ENCODE data around the gene JMJD7.

Gene JMJD7

GRCh38 chr15:41810651-41811431 is 17.1 kb upstream of the JMJD7 start:
- no peak overlapping the region for H3K27ac ChIP-seq (ENCODE audit: low read depth, low read length)
- peaks cover 14% of the 10 kb centered on the region for H3K4me1 ChIP-seq (ENCODE audit: control insufficient read depth, low read length)
- no peak overlapping the region for H3K4me2 ChIP-seq (ENCODE audit: low read length)
- H3K9me3 ChIP-seq (ENCODE audit: control insufficient read depth, insufficient read depth, low read length), result no peaks in the 10 kb centered on the region
- no peaks in the 10 kb centered on the region for H3K36me3 ChIP-seq (ENCODE audit: control insufficient read depth, low read length)
- H3K79me2 ChIP-seq (ENCODE audit: control insufficient read depth, low read length), result no peaks in the 10 kb centered on the region
- no peaks in the 10 kb centered on the region for H3K9me2 ChIP-seq (replicated peaks; ENCODE audit: control insufficient read depth, low read length)
- no peak overlapping the region for H3K4me3 ChIP-seq (ENCODE audit: low read length)
- H3F3A ChIP-seq (ENCODE audit: control insufficient read depth, insufficient read depth), result no peaks in the 10 kb centered on the region
- no peaks in the 10 kb centered on the region for H3K27me3 ChIP-seq (ENCODE audit: control insufficient read depth, low read length)
- no peaks in the 10 kb centered on the region for H4K20me1 ChIP-seq (ENCODE audit: control insufficient read depth, insufficient read depth, low read depth, low read length)
- TF ChIP-seq CTCF (IDR thresholded peaks at IDR 0.05; ENCODE audit: low read depth, low read length, poor library complexity, severe bottlenecking) (no peak), EZH2phosphoT487 (IDR thresholded peaks at IDR 0.05; ENCODE audit: borderline replicate concordance, low read length) (no peak)

- Histone ChIP-seq H3K4me1 (ENCODE audit: control insufficient read depth, low read length) (peaks cover 14% of the 10 kb centered on the region), H3K27ac (ENCODE audit: low read depth, low read length) (no peak overlapping the region), H3K9me3 (ENCODE audit: control insufficient read depth, insufficient read depth, low read length) (no peaks in the 10 kb centered on the region), H3F3A (ENCODE audit: control insufficient read depth, insufficient read depth) (no peaks in the 10 kb centered on the region), H3K4me2 (ENCODE audit: low read length) (no peak overlapping the region), H3K79me2 (ENCODE audit: control insufficient read depth, low read length) (no peaks in the 10 kb centered on the region), H3K27me3 (ENCODE audit: control insufficient read depth, low read length) (no peaks in the 10 kb centered on the region), H4K20me1 (ENCODE audit: control insufficient read depth, insufficient read depth, low read depth, low read length) (no peaks in the 10 kb centered on the region), H3K36me3 (ENCODE audit: control insufficient read depth, low read length) (no peaks in the 10 kb centered on the region), H3K4me3 (ENCODE audit: low read length) (no peak overlapping the region), H3K9me2 (replicated peaks; ENCODE audit: control insufficient read depth, low read length) (no peaks in the 10 kb centered on the region)
- TF ChIP-seq CTCF (IDR thresholded peaks at IDR 0.05; ENCODE audit: low read depth, low read length, poor library complexity, severe bottlenecking) (peak; percentile 88), EZH2phosphoT487 (IDR thresholded peaks at IDR 0.05; ENCODE audit: borderline replicate concordance, low read length) (no peak)
These were observed 16.3 kb upstream of the JMJD7 start for GRCh38 chr15:41811432-41812195.

GRCh38 chr15:41812820-41813375 is 15.0 kb upstream of the JMJD7 start:
- Histone ChIP-seq H3K27ac (ENCODE audit: low read depth, low read length) (no peak overlapping the region), H3K4me3 (ENCODE audit: low read length) (no peak overlapping the region), H3K79me2 (ENCODE audit: control insufficient read depth, low read length) (no peaks in the 10 kb centered on the region), H3K27me3 (ENCODE audit: control insufficient read depth, low read length) (no peaks in the 10 kb centered on the region), H3K9me2 (replicated peaks; ENCODE audit: control insufficient read depth, low read length) (no peaks in the 10 kb centered on the region), H3K4me1 (ENCODE audit: control insufficient read depth, low read length) (peaks cover 14% of the 10 kb centered on the region), H3K4me2 (ENCODE audit: low read length) (no peak overlapping the region), H3F3A (ENCODE audit: control insufficient read depth, insufficient read depth) (no peaks in the 10 kb centered on the region), H3K9me3 (ENCODE audit: control insufficient read depth, insufficient read depth, low read length) (no peaks in the 10 kb centered on the region), H4K20me1 (ENCODE audit: control insufficient read depth, insufficient read depth, low read depth, low read length) (no peaks in the 10 kb centered on the region), H3K36me3 (ENCODE audit: control insufficient read depth, low read length) (no peaks in the 10 kb centered on the region)
- TF ChIP-seq CTCF (IDR thresholded peaks at IDR 0.05; ENCODE audit: low read depth, low read length, poor library complexity, severe bottlenecking), result no peak
- no peak for TF ChIP-seq EZH2phosphoT487 (IDR thresholded peaks at IDR 0.05; ENCODE audit: borderline replicate concordance, low read length)

Measured in DOHH2 (cell line).